Measurements from ENCODE around the gene TTC33.
"Not testable (repeated sequence)": the region's sequence is repeated elsewhere in the genome, so short reads cannot be mapped to it uniquely, and the experiment has no call there.

The TTC33 gene

GRCh38 chr5:40734986-40735385 lies 20.8 kb downstream of the TTC33 start:
- H3K27ac ChIP-seq = peak overlapping the region in 2 of 21 experiments; percentile 18 to 55
- no peak overlapping the region for H3K4me3 ChIP-seq

GRCh38 chr5:40733879-40734563 lies 21.7 kb downstream of the TTC33 start:
- H3K27ac ChIP-seq = peak overlapping the region in 1 of 21 experiments; percentile 55
- H3K4me3 ChIP-seq = no peak overlapping the region

GRCh38 chr5:40733434-40733833 lies 22.3 kb downstream of the TTC33 start:
- H3K4me3 ChIP-seq = no peak overlapping the region
- H3K27ac ChIP-seq = no peak overlapping the region

GRCh38 chr5:40722497-40722911 lies 33.3 kb downstream of the TTC33 start:
- not testable (repeated sequence) for H3K27ac ChIP-seq, H3K4me3 ChIP-seq

GRCh38 chr5:40720069-40720468 lies 35.7 kb downstream of the TTC33 start:
- Histone ChIP-seq H3K4me3 (no peak overlapping the region), H3K27ac (no peak overlapping the region)

GRCh38 chr5:40717281-40717680 lies 38.5 kb downstream of the TTC33 start:
- Histone ChIP-seq H3K4me3 (no peak overlapping the region), H3K27ac (no peak overlapping the region)

GRCh38 chr5:40716590-40716989 lies 39.2 kb downstream of the TTC33 start:
- H3K4me3 ChIP-seq = no peak overlapping the region
- no peak overlapping the region for H3K27ac ChIP-seq

GRCh38 chr5:40716000-40716399 lies 39.8 kb downstream of the TTC33 start:
- H3K27ac ChIP-seq = no peak overlapping the region
- no peak overlapping the region for H3K4me3 ChIP-seq

- Histone ChIP-seq H3K4me3 (no peak overlapping the region), H3K27ac (no peak overlapping the region)
These were observed 41.8 kb downstream of the TTC33 start for GRCh38 chr5:40714001-40714400.

GRCh38 chr5:40710575-40710974 lies 45.2 kb downstream of the TTC33 start:
- not testable (repeated sequence) for H3K27ac ChIP-seq, H3K4me3 ChIP-seq

- H3K4me3 ChIP-seq, H3K27ac ChIP-seq: not testable (repeated sequence)
These were observed 50.3 kb downstream of the TTC33 start for GRCh38 chr5:40705484-40705883.

- not testable (repeated sequence) for H3K4me3 ChIP-seq
These were observed 53.7 kb downstream of the TTC33 start for GRCh38 chr5:40702027-40702426.

GRCh38 chr5:40700116-40700782 lies 55.5 kb downstream of the TTC33 start:
- Histone ChIP-seq H3K4me3 (no peak overlapping the region), H3K27ac (no peak overlapping the region)

More at GRCh38 chr5:40702027-40702426, 53.7 kb downstream of the TTC33 start:
- H3K27ac ChIP-seq = not testable (repeated sequence)

GRCh38 chr5:40694433-40694832 lies 61.3 kb downstream of the TTC33 start:
- no peak overlapping the region for H3K4me3 ChIP-seq

GRCh38 chr5:40691894-40692293 lies 63.9 kb downstream of the TTC33 start:
- H3K27ac ChIP-seq = no peak overlapping the region
- no peak overlapping the region for H3K4me3 ChIP-seq

More at GRCh38 chr5:40694433-40694832, 61.3 kb downstream of the TTC33 start:
- H3K27ac ChIP-seq = no peak overlapping the region

- peak overlapping the region in 4 of 21 experiments; percentile 1 to 46 (median 8) for H3K27ac ChIP-seq
- H3K4me3 ChIP-seq = no peak overlapping the region
These were observed 65.5 kb downstream of the TTC33 start for GRCh38 chr5:40690267-40690666.

GRCh38 chr5:40689438-40689837 lies 66.3 kb downstream of the TTC33 start:
- peak overlapping the region in 3 of 21 experiments; percentile 11 to 69 (median 25) for H3K27ac ChIP-seq
- no peak overlapping the region for H3K4me3 ChIP-seq

- Histone ChIP-seq H3K27ac (peak overlapping the region in 6 of 21 experiments; percentile 25 to 69 (median 48)), H3K4me3 (no peak overlapping the region)
These were observed 66.8 kb downstream of the TTC33 start for GRCh38 chr5:40688996-40689395.

- H3K27ac ChIP-seq = peak overlapping the region in 13 of 21 experiments; percentile 0 to 90 (median 37)
- H3K4me3 ChIP-seq = peak overlapping the region in 1 of 7 experiments; percentile 84
These were observed 67.5 kb downstream of the TTC33 start for GRCh38 chr5:40688127-40688761.

- Histone ChIP-seq H3K27ac (peak overlapping the region in 13 of 21 experiments; percentile 0 to 90 (median 39)), H3K4me3 (peak overlapping the region in 3 of 7 experiments; percentile 0 to 84 (median 20))
These were observed 68.4 kb downstream of the TTC33 start for GRCh38 chr5:40687321-40687720.

Measured in skin epidermis (tissue), 12 donors.